ENCODE data around the gene HMGN1.
"Not testable (repeated sequence)": the region's sequence is repeated elsewhere in the genome, so short reads cannot be mapped to it uniquely, and the experiment has no call there.

HMGN1 gene

GRCh38 chr21:39348355-39349210, at the start of gene HMGN1:
Gene HMGN1, minus strand, starts transcription at chr21:39349088. Its CDS starts 171 bp downstream, at chr21:39348917.
- DNase-seq: peak; percentile 98

- DNase-seq: no peak
Measured at GRCh38 chr21:39397646-39398385, 48.9 kb upstream of the HMGN1 start.

GRCh38 chr21:39392981-39393380, 44.1 kb upstream of the HMGN1 start:
- DNase-seq: no peak

- DNase-seq: no peak
Measured at GRCh38 chr21:39390212-39390765, 41.4 kb upstream of the HMGN1 start.

GRCh38 chr21:39388811-39389155, 39.9 kb upstream of the HMGN1 start:
- DNase-seq: no peak

GRCh38 chr21:39388038-39388810, 39.3 kb upstream of the HMGN1 start:
- peak; percentile 88 for DNase-seq

GRCh38 chr21:39387461-39388037, 38.7 kb upstream of the HMGN1 start:
- peak; percentile 89 for DNase-seq

GRCh38 chr21:39386899-39387298, 38.0 kb upstream of the HMGN1 start:
- DNase-seq: peak; percentile 32

- no peak for DNase-seq
Measured at GRCh38 chr21:39386194-39386593, 37.3 kb upstream of the HMGN1 start.

GRCh38 chr21:39385299-39386145, 36.6 kb upstream of the HMGN1 start:
- peak; percentile 4 for DNase-seq

GRCh38 chr21:39384674-39385298, 35.9 kb upstream of the HMGN1 start:
- no peak for DNase-seq

GRCh38 chr21:39382096-39382495, 33.2 kb upstream of the HMGN1 start:
- not testable (repeated sequence) for DNase-seq

GRCh38 chr21:39381009-39381408, 32.1 kb upstream of the HMGN1 start:
- no peak for DNase-seq

- peak; percentile 95 for DNase-seq
Measured at GRCh38 chr21:39379986-39380891, 31.4 kb upstream of the HMGN1 start.

GRCh38 chr21:39377444-39378050, 28.7 kb upstream of the HMGN1 start:
- DNase-seq: no peak

- DNase-seq: no peak
Measured at GRCh38 chr21:39375446-39375845, 26.6 kb upstream of the HMGN1 start.

GRCh38 chr21:39374046-39374445, 25.2 kb upstream of the HMGN1 start:
- no peak for DNase-seq

GRCh38 chr21:39373634-39374033, 24.7 kb upstream of the HMGN1 start:
- DNase-seq: peak; percentile 53

GRCh38 chr21:39369896-39370288, 21.0 kb upstream of the HMGN1 start:
- not testable (repeated sequence) for DNase-seq

- no peak for DNase-seq
Measured at GRCh38 chr21:39367783-39368182, 18.9 kb upstream of the HMGN1 start.

Measured in DMS53 (cell line).